Measurements from ENCODE around the gene POU2AF3. TPM values are rescaled to one million over a fixed set of nuclear protein-coding genes. Genes with fewer than 3 reads are reported as not detected.
"Not testable (repeated sequence)": the region's sequence is repeated elsewhere in the genome, so short reads cannot be mapped to it uniquely, and the experiment has no call there.

The POU2AF3 gene
- total RNA-seq, 2 experiments from 2014 or later, result not detected

- ATAC-seq (no peak), DNase-seq (no peak)
- no peak overlapping the region for H3K4me3 Mint-ChIP-seq
- H3K9me3 Mint-ChIP-seq (ENCODE audit: low read depth), result no peaks in the 10 kb centered on the region
- CTCF ChIA-PET, result interaction anchor here (0.6 to 4.8 kb wide), 6 partner anchors 23 to 162 kb away, joined by 3 to 64 read pairs (median 16); no protein-coding TSS in a partner anchor
- no peaks in the 10 kb centered on the region for H3K4me1 Mint-ChIP-seq
- no peak overlapping the region for H3K27ac Mint-ChIP-seq
- H3K27me3 Mint-ChIP-seq, result peaks cover 13% of the 10 kb centered on the region
- no peaks in the 10 kb centered on the region for H3K36me3 Mint-ChIP-seq
Measured at GRCh38 chr11:111283945-111284481, 14.3 kb upstream of the POU2AF3 start.

GRCh38 chr11:111285189-111286091 lies 12.9 kb upstream of the POU2AF3 start:
- ATAC-seq (no peak), DNase-seq (no peak)
- no peaks in the 10 kb centered on the region for H3K9me3 Mint-ChIP-seq (ENCODE audit: low read depth)
- H3K27ac Mint-ChIP-seq, result no peak overlapping the region
- no peaks in the 10 kb centered on the region for H3K4me1 Mint-ChIP-seq
- peaks cover 15% of the 10 kb centered on the region for H3K27me3 Mint-ChIP-seq
- CTCF ChIA-PET, result interaction anchor here (1.1 to 4.8 kb wide), 4 partner anchors 137 to 161 kb away, joined by 3 to 64 read pairs (median 28); no protein-coding TSS in a partner anchor
- no peak overlapping the region for H3K4me3 Mint-ChIP-seq
- no peaks in the 10 kb centered on the region for H3K36me3 Mint-ChIP-seq

- Mint-ChIP-seq H3K27ac (no peak overlapping the region), H3K9me3 (ENCODE audit: low read depth) (no peaks in the 10 kb centered on the region), H3K27me3 (peaks cover 26% of the 10 kb centered on the region), H3K4me1 (no peaks in the 10 kb centered on the region), H3K4me3 (no peak overlapping the region), H3K36me3 (no peaks in the 10 kb centered on the region)
- DNase-seq (no peak), ATAC-seq (no peak)
- CTCF ChIA-PET, result interaction anchor here (2.3 kb wide), 1 partner anchor 155 kb away, joined by 8 read pairs; no protein-coding TSS in a partner anchor
Measured at GRCh38 chr11:111291764-111292163, 6.6 kb upstream of the POU2AF3 start.

- peaks cover 30% of the 10 kb centered on the region for H3K27me3 Mint-ChIP-seq
- DNase-seq; H3K4me1 Mint-ChIP-seq; H3K36me3 Mint-ChIP-seq; ATAC-seq; CTCF ChIA-PET; H3K27ac Mint-ChIP-seq; H3K4me3 Mint-ChIP-seq; H3K9me3 Mint-ChIP-seq (ENCODE audit: low read depth): not testable (repeated sequence)
Measured at GRCh38 chr11:111292408-111292807, 5.9 kb upstream of the POU2AF3 start.

- H3K36me3 Mint-ChIP-seq, result no peaks in the 10 kb centered on the region
- no peak overlapping the region for H3K27ac Mint-ChIP-seq
- H3K4me3 Mint-ChIP-seq, result no peak overlapping the region
- ATAC-seq (no peak), DNase-seq (no peak)
- H3K9me3 Mint-ChIP-seq (ENCODE audit: low read depth), result no peaks in the 10 kb centered on the region
- H3K27me3 Mint-ChIP-seq, result peaks cover 44% of the 10 kb centered on the region
- H3K4me1 Mint-ChIP-seq, result peaks cover 2% of the 10 kb centered on the region
- CTCF ChIA-PET, result no interaction called here
Measured at GRCh38 chr11:111296196-111296595, 2.1 kb upstream of the POU2AF3 start.

- H3K27ac Mint-ChIP-seq, result no peak overlapping the region
- peaks cover 55% of the 10 kb centered on the region for H3K27me3 Mint-ChIP-seq
- CTCF ChIA-PET, result interaction anchor here (1.3 kb wide), 1 partner anchor 125 kb away, joined by 4 read pairs; no protein-coding TSS in a partner anchor
- no peak for DNase-seq
- peaks cover 2% of the 10 kb centered on the region for H3K4me1 Mint-ChIP-seq
- no peaks in the 10 kb centered on the region for H3K9me3 Mint-ChIP-seq (ENCODE audit: low read depth)
- no peaks in the 10 kb centered on the region for H3K36me3 Mint-ChIP-seq
- H3K4me3 Mint-ChIP-seq, result no peak overlapping the region
- ATAC-seq, result no peak
Measured at GRCh38 chr11:111297696-111298095, 650 bp upstream of the POU2AF3 start.

- H3K36me3 Mint-ChIP-seq, result no peaks in the 10 kb centered on the region
- CTCF ChIA-PET, result interaction anchor here (1.3 kb wide), 1 partner anchor 123 kb away, joined by 4 read pairs; no protein-coding TSS in a partner anchor
- H3K9me3 Mint-ChIP-seq (ENCODE audit: low read depth), result no peaks in the 10 kb centered on the region
- ATAC-seq (no peak), DNase-seq (no peak)
- H3K27me3 Mint-ChIP-seq, result peaks cover 57% of the 10 kb centered on the region
- no peak overlapping the region for H3K4me3 Mint-ChIP-seq
- peaks cover 2% of the 10 kb centered on the region for H3K4me1 Mint-ChIP-seq
- H3K27ac Mint-ChIP-seq, result no peak overlapping the region
Measured at GRCh38 chr11:111299101-111300026, 1.0 kb downstream of the POU2AF3 start.

GRCh38 chr11:111300569-111300968 lies 2.2 kb downstream of the POU2AF3 start:
- Mint-ChIP-seq H3K36me3 (no peaks in the 10 kb centered on the region), H3K4me1 (peaks cover 2% of the 10 kb centered on the region), H3K27me3 (peaks cover 66% of the 10 kb centered on the region), H3K27ac (no peak overlapping the region), H3K4me3 (no peak overlapping the region), H3K9me3 (ENCODE audit: low read depth) (no peaks in the 10 kb centered on the region)
- ATAC-seq (no peak), DNase-seq (no peak)
- CTCF ChIA-PET, result interaction anchor here (1.0 kb wide), 1 partner anchor 129 kb away, joined by 3 read pairs; no protein-coding TSS in a partner anchor

- CTCF ChIA-PET, result interaction anchor here (1.0 kb wide), 1 partner anchor 128 kb away, joined by 3 read pairs; no protein-coding TSS in a partner anchor
- Mint-ChIP-seq H3K36me3 (no peaks in the 10 kb centered on the region), H3K9me3 (ENCODE audit: low read depth) (no peaks in the 10 kb centered on the region), H3K4me1 (peaks cover 2% of the 10 kb centered on the region), H3K27me3 (peaks cover 71% of the 10 kb centered on the region), H3K27ac (no peak overlapping the region), H3K4me3 (no peak overlapping the region)
- DNase-seq, result no peak
- ATAC-seq, result no peak
Measured at GRCh38 chr11:111301004-111301841, 2.9 kb downstream of the POU2AF3 start.

GRCh38 chr11:111301842-111302118 lies 3.4 kb downstream of the POU2AF3 start:
- no peak overlapping the region for H3K27ac Mint-ChIP-seq
- ATAC-seq (no peak), DNase-seq (no peak)
- no peaks in the 10 kb centered on the region for H3K36me3 Mint-ChIP-seq
- H3K4me1 Mint-ChIP-seq, result peaks cover 2% of the 10 kb centered on the region
- H3K4me3 Mint-ChIP-seq, result no peak overlapping the region
- peaks cover 73% of the 10 kb centered on the region for H3K27me3 Mint-ChIP-seq
- H3K9me3 Mint-ChIP-seq (ENCODE audit: low read depth), result no peaks in the 10 kb centered on the region
- CTCF ChIA-PET, result no interaction called here

- H3K27ac Mint-ChIP-seq, result no peak overlapping the region
- no peaks in the 10 kb centered on the region for H3K9me3 Mint-ChIP-seq (ENCODE audit: low read depth)
- peaks cover 2% of the 10 kb centered on the region for H3K4me1 Mint-ChIP-seq
- H3K27me3 Mint-ChIP-seq, result peaks cover 74% of the 10 kb centered on the region
- DNase-seq, result no peak
- H3K36me3 Mint-ChIP-seq, result no peaks in the 10 kb centered on the region
- CTCF ChIA-PET, result no interaction called here
- no peak for ATAC-seq
- no peak overlapping the region for H3K4me3 Mint-ChIP-seq
Measured at GRCh38 chr11:111302298-111302697, 4.0 kb downstream of the POU2AF3 start.

GRCh38 chr11:111303461-111303860 lies 5.1 kb downstream of the POU2AF3 start:
- Mint-ChIP-seq H3K36me3 (no peaks in the 10 kb centered on the region), H3K27ac (no peak overlapping the region), H3K4me1 (no peaks in the 10 kb centered on the region), H3K4me3 (no peak overlapping the region), H3K27me3 (peaks cover 73% of the 10 kb centered on the region), H3K9me3 (ENCODE audit: low read depth) (no peaks in the 10 kb centered on the region)
- CTCF ChIA-PET, result no interaction called here
- no peak for DNase-seq
- ATAC-seq, result no peak
